Keratinocyte (primary cell): ENCODE data around the gene NET1.

Source experiments
- CTCF ChIP-seq, 3 experiments: IDR thresholded peaks in 1 of 3; conservative IDR thresholded peaks in 1 of 3; optimal IDR thresholded peaks in 1 of 3; 2 replicates in 2 of 3; 3 replicates in 1 of 3; pipeline versions ENCODE3 to v1.5.1; 2011; ENCODE audit warnings: low read length in 3 of 3, mild to moderate bottlenecking in 3 of 3, moderate library complexity in 2 of 3, control low read depth in 1 of 3, inconsistent platforms in 1 of 3; ENCODE audit not compliant: insufficient read depth in 2 of 3; ENCODE audit errors: extremely low read depth in 1 of 3
- EZH2 ChIP-seq: IDR thresholded peaks from one replicate; pipeline ENCODE4 v1.6.1; 2012; ENCODE audit warnings: inconsistent platforms, mild to moderate bottlenecking, low read length, moderate library complexity

- TF ChIP-seq CTCF (optimal IDR thresholded peaks at IDR 0.05 in 1 of 3, IDR thresholded peaks at IDR 0.05 in 1 of 3, conservative IDR thresholded peaks at IDR 0.05 in 1 of 3; ENCODE audit: extremely low read depth in 1 of 3, insufficient read depth in 2 of 3, low read length in 3 of 3), result no peak
- no peak for TF ChIP-seq EZH2
Measured at GRCh38 chr10:5373891-5374611, 38.3 kb upstream of the NET1 start.
